Adrenal gland (tissue), 5 donors: ENCODE results near the gene PIWIL4.

Source experiments
- CTCF ChIP-seq, 6 experiments: fragments of 450-650 bp in 4 of 6; fragments of 200-600 bp in 2 of 6; sonication (generic) in 1 of 6; IDR thresholded peaks; 1 replicate in 5 of 6; 2 replicates in 1 of 6; pipeline versions ENCODE4 v1.5.1 to v1.8.0; 2016 to 2021; ENCODE audit warnings: antibody characterized with exemption in 6 of 6, mild to moderate bottlenecking in 2 of 6, moderate library complexity in 1 of 6
- POLR2A ChIP-seq, 2 donors: fragments of 450-650 bp; IDR thresholded peaks; one replicate each; pipeline ENCODE4 v1.6.1; 2017; ENCODE audit warnings: antibody characterized with exemption in 2 of 2, mild to moderate bottlenecking in 2 of 2, moderate library complexity in 1 of 2
- donor health status: DM: no; HTN: no; CAD: no.

GRCh38 chr11:94518300-94518699 lies 48.9 kb upstream of the PIWIL4 start:
- TF ChIP-seq CTCF (IDR thresholded peaks at IDR 0.05) (no peak), POLR2A (IDR thresholded peaks at IDR 0.05) (no peak)
